Esophagus squamous epithelium (tissue), 5 donors: Measurements from ENCODE around the gene SH3PXD2A. TPM values are rescaled to one million over a fixed set of nuclear protein-coding genes. Genes with fewer than 3 reads are reported as not detected.
"Not testable (repeated sequence)": the region's sequence is repeated elsewhere in the genome, so short reads cannot be mapped to it uniquely, and the experiment has no call there.

Experiments used
- DNase-seq: peaks from one replicate; lab custom pipeline; 2025; lab: John Stamatoyannopoulos, UW
- H3K27ac ChIP-seq, 4 donors: fragments of 200-600 bp; sonication (generic); one replicate each; pipeline ENCODE4 v1.5.1; 2016 to 2019; ENCODE audit warnings: mild to moderate bottlenecking in 1 of 4
- H3K27me3 ChIP-seq, 4 donors: fragments of 200-600 bp; sonication (generic); 1 replicate in 3 of 4; 2 replicates in 1 of 4; pipeline versions ENCODE4 v1.5.1 to v1.6.0; 2017 to 2021; ENCODE audit warnings: antibody characterized with exemption in 1 of 4
- H3K36me3 ChIP-seq, 3 donors: fragments of 200-600 bp; sonication (generic); one replicate each; pipeline ENCODE4 v1.5.1; 2016 to 2019
- H3K4me1 ChIP-seq, 3 donors: fragments of 200-600 bp; sonication (generic); one replicate each; pipeline ENCODE4 v1.5.1; 2017 to 2019
- H3K4me3 ChIP-seq, 4 donors: fragments of 200-600 bp; sonication (generic); 1 replicate in 3 of 4; 2 replicates in 1 of 4; pipeline ENCODE4 v1.5.1; 2016 to 2019; ENCODE audit warnings: mild to moderate bottlenecking in 2 of 4, moderate library complexity in 1 of 4
- H3K9me3 ChIP-seq, 3 donors: fragments of 200-600 bp; sonication (generic); one replicate each; pipeline ENCODE4 v1.5.1; 2016 to 2019
- POLR2A ChIP-seq, 4 donors: fragments of 450-650 bp; IDR thresholded peaks; one replicate each; pipeline ENCODE4 v1.6.1; 2017; ENCODE audit warnings: antibody characterized with exemption in 4 of 4, mild to moderate bottlenecking in 4 of 4, moderate library complexity in 3 of 4
- WGBS, 2 donors: methylation state at CpG; one replicate each; pipeline ENCODE4 v1.1.5; 2018; 5-methylcytosine and 5-hydroxymethylcytosine counted together
- intact Hi-C: fragments of 100-400 bp; cut with DNase I; formaldehyde crosslinking; loops from one replicate; pipeline ENCODE4 v1.15.0; 2022
- total RNA-seq, 4 donors: library from RNA; depleted of rRNA; stranded (reverse); fragments of >200 nt; gene quantifications; one replicate each; pipeline ENCODE4 v1.1.0, GENCODE V29; 2016
- TF ChIP-seq, protein P1 (sequence below), 6 experiments: fragments of 450-650 bp in 4 of 6; fragments of 200-600 bp in 2 of 6; sonication (generic) in 2 of 6; IDR thresholded peaks; one replicate each; pipeline ENCODE4 v1.5.1; 2016 to 2019; ENCODE audit warnings: antibody characterized with exemption in 6 of 6, mild to moderate bottlenecking in 4 of 6, moderate library complexity in 4 of 6
- donor health status: DM: yes; HTN: yes; CAD: no.

Gene SH3PXD2A
- total RNA-seq, 4 donors from 2014 or later = 25.1 to 57.8 (median 42.7) TPM

DNA sequence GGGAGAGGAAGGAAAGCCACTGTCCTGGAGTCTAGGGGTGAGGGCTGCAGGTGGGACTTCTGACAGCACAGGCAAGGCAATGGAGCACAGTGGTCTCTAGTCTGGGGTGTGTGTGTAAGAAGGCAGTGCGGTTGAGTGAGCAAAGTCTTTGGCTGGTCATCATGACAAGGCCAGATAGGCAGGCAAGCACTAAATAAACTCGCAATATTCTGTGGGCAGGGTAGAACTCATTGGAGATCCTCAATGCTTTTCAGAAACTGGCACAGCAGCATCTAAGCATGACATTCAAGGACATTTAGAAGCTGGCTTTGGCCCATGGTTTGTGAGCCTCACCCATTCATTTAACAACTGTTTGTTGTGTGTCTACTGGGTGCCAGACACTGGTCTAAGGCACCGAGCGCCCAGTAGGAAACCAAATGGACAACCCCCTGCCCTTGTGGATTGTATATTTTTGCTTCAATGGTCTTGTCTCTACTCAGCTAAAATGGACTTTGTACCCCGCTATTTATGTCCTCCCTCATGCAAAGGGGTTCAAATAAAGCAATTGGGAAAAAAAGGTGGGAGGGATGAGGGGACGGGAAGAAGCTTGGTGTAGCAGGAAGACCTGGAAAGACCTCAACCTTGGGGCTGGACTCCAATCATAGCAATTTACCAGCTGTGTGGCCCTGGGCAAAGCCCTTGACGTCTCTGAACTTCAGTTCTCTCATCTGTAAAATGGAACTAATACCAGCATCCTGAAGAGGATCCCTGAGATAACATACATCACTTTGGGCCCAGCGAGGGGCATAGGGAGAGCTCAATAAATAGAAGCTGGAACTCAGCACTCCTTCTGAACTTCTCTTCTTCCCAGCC lies 245.9 kb downstream of the SH3PXD2A start:
- Histone ChIP-seq H3K9me3 (no peaks in the 10 kb centered on the region), H3K4me3 (no peak overlapping the region), H3K36me3 (peaks cover 5 to 84% (median 45%) of the 10 kb centered on the region in 3 donors), H3K27me3 (no peaks in the 10 kb centered on the region), H3K4me1 (peaks cover 0 to 20% (median 0%) of the 10 kb centered on the region in 3 donors), H3K27ac (no peak overlapping the region)
- no peak for DNase-seq
- TF ChIP-seq, protein P1, sequence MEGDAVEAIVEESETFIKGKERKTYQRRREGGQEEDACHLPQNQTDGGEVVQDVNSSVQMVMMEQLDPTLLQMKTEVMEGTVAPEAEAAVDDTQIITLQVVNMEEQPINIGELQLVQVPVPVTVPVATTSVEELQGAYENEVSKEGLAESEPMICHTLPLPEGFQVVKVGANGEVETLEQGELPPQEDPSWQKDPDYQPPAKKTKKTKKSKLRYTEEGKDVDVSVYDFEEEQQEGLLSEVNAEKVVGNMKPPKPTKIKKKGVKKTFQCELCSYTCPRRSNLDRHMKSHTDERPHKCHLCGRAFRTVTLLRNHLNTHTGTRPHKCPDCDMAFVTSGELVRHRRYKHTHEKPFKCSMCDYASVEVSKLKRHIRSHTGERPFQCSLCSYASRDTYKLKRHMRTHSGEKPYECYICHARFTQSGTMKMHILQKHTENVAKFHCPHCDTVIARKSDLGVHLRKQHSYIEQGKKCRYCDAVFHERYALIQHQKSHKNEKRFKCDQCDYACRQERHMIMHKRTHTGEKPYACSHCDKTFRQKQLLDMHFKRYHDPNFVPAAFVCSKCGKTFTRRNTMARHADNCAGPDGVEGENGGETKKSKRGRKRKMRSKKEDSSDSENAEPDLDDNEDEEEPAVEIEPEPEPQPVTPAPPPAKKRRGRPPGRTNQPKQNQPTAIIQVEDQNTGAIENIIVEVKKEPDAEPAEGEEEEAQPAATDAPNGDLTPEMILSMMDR (IDR thresholded peaks at IDR 0.05) = no peak
- no peak for TF ChIP-seq POLR2A (IDR thresholded peaks at IDR 0.05)
- intact Hi-C loops = no loop called here
- 89 to 91% methylated on average over 8 of the region's 8 CpGs for WGBS, 2 donors

DNA sequence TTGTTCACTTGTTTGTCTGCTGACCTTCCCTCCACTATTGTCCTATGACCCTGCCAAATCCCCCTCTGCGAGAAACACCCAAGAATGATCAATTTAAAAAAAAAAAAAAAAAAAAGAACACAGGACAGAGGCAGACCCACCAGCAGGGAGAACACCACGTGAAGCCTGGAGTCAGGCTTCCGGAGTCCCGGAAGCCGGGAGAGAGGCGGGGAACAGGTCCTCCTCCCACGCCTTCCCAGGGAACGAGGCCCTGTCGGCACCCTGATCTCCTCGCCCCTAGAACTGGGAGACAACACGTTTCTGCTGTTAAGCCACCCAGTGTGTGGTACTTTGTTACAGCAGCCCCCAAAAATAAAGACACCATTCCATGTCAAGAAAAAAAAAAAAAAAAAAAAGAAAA lies 247.3 kb downstream of the SH3PXD2A start:
- H3K27ac ChIP-seq, H3K4me3 ChIP-seq, H3K9me3 ChIP-seq, H3K27me3 ChIP-seq, intact Hi-C loops, DNase-seq: not testable (repeated sequence)
- H3K4me1 ChIP-seq = peaks cover 0 to 16% (median 0%) of the 10 kb centered on the region in 3 donors
- peaks cover 10 to 84% (median 46%) of the 10 kb centered on the region in 3 donors for H3K36me3 ChIP-seq
- WGBS, 2 donors = 89 to 90% methylated on average over 10 of the region's 11 CpGs

DNA sequence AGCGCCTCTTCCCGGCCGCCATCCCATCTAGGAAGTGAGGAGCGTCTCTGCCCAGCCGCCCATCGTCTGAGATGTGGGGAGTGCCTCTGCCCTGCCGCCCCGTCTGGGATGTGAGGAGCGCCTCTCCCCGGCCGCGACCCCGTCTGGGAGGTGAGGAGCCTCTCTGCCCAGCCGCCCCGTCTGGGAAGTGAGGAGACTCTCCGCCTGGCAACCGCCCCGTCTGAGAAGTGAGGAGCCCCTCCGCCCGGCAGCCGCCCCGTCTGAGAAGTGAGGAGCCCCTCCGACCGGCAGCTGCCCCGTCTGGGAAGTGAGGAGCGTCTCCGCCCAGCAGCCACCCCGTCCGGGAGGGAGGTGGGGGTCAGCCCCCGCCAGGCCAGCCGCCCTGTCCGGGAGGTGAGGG lies 248.3 kb downstream of the SH3PXD2A start:
- H3K9me3 ChIP-seq, H3K4me3 ChIP-seq, DNase-seq, intact Hi-C loops, H3K4me1 ChIP-seq, H3K27ac ChIP-seq, H3K27me3 ChIP-seq: not testable (repeated sequence)
- WGBS, 2 donors = no CpG with 5 or more reads among the region's 32 CpGs
- H3K36me3 ChIP-seq = peaks cover 14 to 84% (median 43%) of the 10 kb centered on the region in 3 donors

DNA sequence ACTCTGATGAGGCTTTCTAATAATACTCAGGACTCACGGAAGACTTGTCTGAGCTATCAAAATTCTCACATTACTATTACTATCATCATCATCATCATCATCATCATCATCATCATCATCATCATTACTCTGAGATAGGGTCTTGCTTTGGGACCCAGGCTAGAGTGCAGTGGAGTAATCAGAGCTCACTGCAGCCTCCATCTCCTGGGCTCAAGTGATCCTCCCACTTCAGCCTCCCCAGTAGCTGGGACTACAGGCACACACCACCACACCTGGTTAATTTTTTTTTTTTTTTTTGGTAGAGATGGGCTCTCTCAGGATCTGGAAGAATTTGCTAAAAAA lies 249.3 kb downstream of the SH3PXD2A start:
- DNase-seq, intact Hi-C loops, H3K9me3 ChIP-seq, H3K4me3 ChIP-seq, H3K27me3 ChIP-seq: not testable (repeated sequence)
- Histone ChIP-seq H3K27ac (peak overlapping the region in 1 of 4 donors; percentile 31), H3K4me1 (peaks cover 0 to 11% (median 0%) of the 10 kb centered on the region in 3 donors), H3K36me3 (peaks cover 19 to 84% (median 37%) of the 10 kb centered on the region in 3 donors)
- WGBS, 2 donors = 78 to 82% methylated on average over 1 of the region's 1 CpG

DNA sequence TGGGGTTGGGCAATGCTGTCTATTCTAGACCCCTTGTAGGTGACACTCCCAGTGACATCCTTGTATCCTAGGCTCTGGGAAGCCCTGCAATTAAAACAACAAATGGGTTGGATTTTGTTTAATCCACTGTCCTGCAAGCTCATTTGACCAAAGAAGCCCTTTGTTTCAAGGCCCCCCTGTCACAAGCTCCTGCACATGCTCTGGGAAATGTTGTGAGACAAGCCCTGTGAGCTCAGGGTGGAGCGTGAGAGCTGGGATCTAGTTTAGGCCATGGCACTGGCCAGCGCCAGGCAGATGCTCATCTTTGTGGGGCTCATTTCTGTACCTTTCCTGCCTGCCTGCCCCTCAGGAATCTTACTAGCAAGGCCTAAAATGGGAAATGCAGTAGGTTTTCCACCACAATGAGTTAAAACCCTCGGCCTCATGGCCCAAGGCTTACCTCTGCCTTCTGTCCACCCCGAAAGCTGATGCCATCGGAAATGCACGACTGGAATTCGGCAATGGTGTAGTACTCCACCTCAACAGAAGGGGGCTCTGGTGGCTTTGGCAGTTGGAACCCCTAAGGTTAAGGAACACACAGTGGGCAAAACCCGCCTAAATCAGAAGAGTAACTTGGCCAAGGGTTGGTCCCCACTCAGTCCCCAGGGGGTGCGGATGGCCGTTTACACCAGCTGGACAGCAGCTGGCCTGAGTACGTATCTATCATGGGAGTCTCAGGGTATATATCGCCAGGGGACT lies 249.8 kb downstream of the SH3PXD2A start:
- Histone ChIP-seq H3K4me3 (no peak overlapping the region), H3K36me3 (peaks cover 19 to 84% (median 32%) of the 10 kb centered on the region in 3 donors), H3K9me3 (no peaks in the 10 kb centered on the region), H3K4me1 (peaks cover 0 to 16% (median 0%) of the 10 kb centered on the region in 3 donors), H3K27me3 (no peaks in the 10 kb centered on the region), H3K27ac (peak overlapping the region in 2 of 4 donors; percentile 31 to 53)
- WGBS, 2 donors = 79 to 91% methylated on average over 6 to 7 of the region's 12 CpGs
- no peak for TF ChIP-seq POLR2A (IDR thresholded peaks at IDR 0.05)
- TF ChIP-seq, protein P1 (IDR thresholded peaks at IDR 0.05) = peak; percentile 61 to 81 (median 80)
- DNase-seq = no peak
- intact Hi-C loops = no loop called here

DNA sequence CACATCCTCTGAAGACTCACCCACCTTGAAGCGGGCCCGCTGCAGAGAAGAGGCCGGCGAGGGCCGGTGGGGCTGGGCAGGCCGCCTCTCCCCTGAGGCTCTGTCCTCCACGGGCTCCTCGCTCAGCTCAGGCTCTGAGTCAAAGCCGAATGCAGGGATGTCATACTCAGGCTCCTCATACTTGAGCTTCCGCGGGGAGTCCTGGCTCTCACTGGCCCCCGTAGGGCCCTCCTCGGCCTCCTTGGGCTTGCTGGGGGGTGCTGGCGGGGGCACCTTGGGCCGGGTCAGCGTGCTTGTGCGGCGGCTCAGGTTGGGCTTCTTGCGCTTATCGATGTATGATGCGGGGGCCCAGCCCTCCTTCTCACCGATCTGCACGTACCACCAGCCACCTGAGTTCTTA lies 252.0 kb downstream of the SH3PXD2A start:
- WGBS, 2 donors = 40 to 93% methylated on average over 1 to 9 of the region's 23 CpGs
- intact Hi-C loops = loop anchor here (5.0 kb wide), 1 partner anchor 79 kb away; no protein-coding TSS in a partner anchor
- Histone ChIP-seq H3K27ac (no peak overlapping the region), H3K4me3 (no peak overlapping the region), H3K36me3 (peaks cover 19 to 71% (median 26%) of the 10 kb centered on the region in 3 donors), H3K9me3 (no peaks in the 10 kb centered on the region), H3K27me3 (no peaks in the 10 kb centered on the region), H3K4me1 (peaks cover 0 to 38% (median 6%) of the 10 kb centered on the region in 3 donors)
- no peak for DNase-seq
- TF ChIP-seq POLR2A (IDR thresholded peaks at IDR 0.05) = no peak
- TF ChIP-seq, protein P1 (IDR thresholded peaks at IDR 0.05) = no peak
